ENCODE results near the gene DHPS.

The DHPS gene

GRCh38 chr19:12672744-12673143 lies 8.9 kb downstream of the DHPS start:
- Mint-ChIP-seq H3K4me1 (ENCODE audit: low read depth) (peaks cover 26% of the 10 kb centered on the region), H3K9me3 (no peaks in the 10 kb centered on the region), H3K27me3 (ENCODE audit: low read depth) (no peaks in the 10 kb centered on the region), H3K36me3 (ENCODE audit: low read depth) (peaks cover 28% of the 10 kb centered on the region), H3K27ac (no peak overlapping the region), H3K4me3 (no peak overlapping the region)

- Mint-ChIP-seq H3K36me3 (ENCODE audit: low read depth) (peaks cover 19% of the 10 kb centered on the region), H3K27ac (peak overlapping the region; percentile 100), H3K27me3 (ENCODE audit: low read depth) (no peaks in the 10 kb centered on the region), H3K4me1 (ENCODE audit: low read depth) (peaks cover 27% of the 10 kb centered on the region), H3K4me3 (peak overlapping the region; percentile 99), H3K9me3 (no peaks in the 10 kb centered on the region)
These were observed 11.3 kb downstream of the DHPS start for GRCh38 chr19:12670159-12670928.

- no peaks in the 10 kb centered on the region for H3K9me3 Mint-ChIP-seq
- peak overlapping the region; percentile 100 for H3K27ac Mint-ChIP-seq
- H3K36me3 Mint-ChIP-seq (ENCODE audit: low read depth) = peaks cover 22% of the 10 kb centered on the region
- peak overlapping the region; percentile 99 for H3K4me3 Mint-ChIP-seq
- H3K27me3 Mint-ChIP-seq (ENCODE audit: low read depth) = no peaks in the 10 kb centered on the region
- peaks cover 31% of the 10 kb centered on the region for H3K4me1 Mint-ChIP-seq (ENCODE audit: low read depth)
These were observed 12.2 kb downstream of the DHPS start for GRCh38 chr19:12669270-12670158.

GRCh38 chr19:12668932-12669269 lies 12.8 kb downstream of the DHPS start:
- peak overlapping the region; percentile 99 for H3K4me3 Mint-ChIP-seq
- no peaks in the 10 kb centered on the region for H3K27me3 Mint-ChIP-seq (ENCODE audit: low read depth)
- H3K9me3 Mint-ChIP-seq = no peaks in the 10 kb centered on the region
- peaks cover 18% of the 10 kb centered on the region for H3K36me3 Mint-ChIP-seq (ENCODE audit: low read depth)
- H3K4me1 Mint-ChIP-seq (ENCODE audit: low read depth) = peaks cover 31% of the 10 kb centered on the region
- peak overlapping the region; percentile 100 for H3K27ac Mint-ChIP-seq

- Mint-ChIP-seq H3K4me1 (ENCODE audit: low read depth) (peaks cover 31% of the 10 kb centered on the region), H3K36me3 (ENCODE audit: low read depth) (peaks cover 20% of the 10 kb centered on the region), H3K4me3 (peak overlapping the region; percentile 99), H3K9me3 (no peaks in the 10 kb centered on the region), H3K27ac (peak overlapping the region; percentile 100), H3K27me3 (ENCODE audit: low read depth) (no peaks in the 10 kb centered on the region)
These were observed 13.3 kb downstream of the DHPS start for GRCh38 chr19:12668346-12668745.

- H3K9me3 Mint-ChIP-seq = no peaks in the 10 kb centered on the region
- H3K27me3 Mint-ChIP-seq (ENCODE audit: low read depth) = no peaks in the 10 kb centered on the region
- peaks cover 25% of the 10 kb centered on the region for H3K36me3 Mint-ChIP-seq (ENCODE audit: low read depth)
- peaks cover 31% of the 10 kb centered on the region for H3K4me1 Mint-ChIP-seq (ENCODE audit: low read depth)
- peak overlapping the region; percentile 99 for H3K4me3 Mint-ChIP-seq
- peak overlapping the region; percentile 26 for H3K27ac Mint-ChIP-seq
These were observed 13.9 kb downstream of the DHPS start for GRCh38 chr19:12667731-12668302.

- Mint-ChIP-seq H3K9me3 (no peaks in the 10 kb centered on the region), H3K36me3 (ENCODE audit: low read depth) (peaks cover 18% of the 10 kb centered on the region), H3K4me3 (peak within 1 kb of the TSS; percentile 92), H3K27ac (peak within 1 kb of the TSS; percentile 88), H3K4me1 (ENCODE audit: low read depth) (peaks cover 27% of the 10 kb centered on the region), H3K27me3 (ENCODE audit: low read depth) (no peaks in the 10 kb centered on the region)
These were observed 15.2 kb downstream of the DHPS start, which contains the start of the genes MAN2B1 and WDR83 for GRCh38 chr19:12666265-12667048. TSS of gene MAN2B1 (minus strand) at chr19:12666742. CDS start at chr19:12666701, 41 bp downstream. TSS of gene WDR83 (plus strand) at chr19:12666807. CDS start at chr19:12669791, 2,984 bp downstream.

- Mint-ChIP-seq H3K4me3 (peak overlapping the region; percentile 92), H3K27me3 (ENCODE audit: low read depth) (no peaks in the 10 kb centered on the region), H3K27ac (peak overlapping the region; percentile 88), H3K4me1 (ENCODE audit: low read depth) (peaks cover 27% of the 10 kb centered on the region), H3K36me3 (ENCODE audit: low read depth) (peaks cover 23% of the 10 kb centered on the region), H3K9me3 (no peaks in the 10 kb centered on the region)
These were observed 15.9 kb downstream of the DHPS start for GRCh38 chr19:12665671-12666264.

GRCh38 chr19:12665281-12665573 lies 16.5 kb downstream of the DHPS start:
- H3K36me3 Mint-ChIP-seq (ENCODE audit: low read depth) = peaks cover 26% of the 10 kb centered on the region
- peak overlapping the region; percentile 92 for H3K4me3 Mint-ChIP-seq
- peaks cover 29% of the 10 kb centered on the region for H3K4me1 Mint-ChIP-seq (ENCODE audit: low read depth)
- H3K27ac Mint-ChIP-seq = peak overlapping the region; percentile 88
- H3K27me3 Mint-ChIP-seq (ENCODE audit: low read depth) = no peaks in the 10 kb centered on the region
- no peaks in the 10 kb centered on the region for H3K9me3 Mint-ChIP-seq

- peak overlapping the region; percentile 88 for H3K27ac Mint-ChIP-seq
- no peaks in the 10 kb centered on the region for H3K27me3 Mint-ChIP-seq (ENCODE audit: low read depth)
- H3K4me3 Mint-ChIP-seq = peak overlapping the region; percentile 92
- H3K36me3 Mint-ChIP-seq (ENCODE audit: low read depth) = peaks cover 29% of the 10 kb centered on the region
- H3K9me3 Mint-ChIP-seq = no peaks in the 10 kb centered on the region
- peaks cover 29% of the 10 kb centered on the region for H3K4me1 Mint-ChIP-seq (ENCODE audit: low read depth)
These were observed 17.0 kb downstream of the DHPS start for GRCh38 chr19:12664406-12665280.

- H3K27ac Mint-ChIP-seq = no peak overlapping the region
These were observed 20.7 kb downstream of the DHPS start for GRCh38 chr19:12660980-12661379.

GRCh38 chr19:12657966-12658365 lies 23.7 kb downstream of the DHPS start:
- Mint-ChIP-seq H3K9me3 (no peaks in the 10 kb centered on the region), H3K27ac (no peak overlapping the region), H3K27me3 (ENCODE audit: low read depth) (no peaks in the 10 kb centered on the region), H3K4me3 (no peak overlapping the region), H3K4me1 (ENCODE audit: low read depth) (peaks cover 4% of the 10 kb centered on the region), H3K36me3 (ENCODE audit: low read depth) (peaks cover 43% of the 10 kb centered on the region)

More at GRCh38 chr19:12660980-12661379, 20.7 kb downstream of the DHPS start:
- H3K4me3 Mint-ChIP-seq = no peak overlapping the region
- H3K9me3 Mint-ChIP-seq = no peaks in the 10 kb centered on the region
- peaks cover 36% of the 10 kb centered on the region for H3K36me3 Mint-ChIP-seq (ENCODE audit: low read depth)
- H3K27me3 Mint-ChIP-seq (ENCODE audit: low read depth) = no peaks in the 10 kb centered on the region
- peaks cover 11% of the 10 kb centered on the region for H3K4me1 Mint-ChIP-seq (ENCODE audit: low read depth)

All from T-helper 1 cell treated with Interleukin-12 subunit alpha and Interleukin-12 subunit beta and Interleukin-4 antibody, amounts not matched to agents 30 μg/mL and 1 μg/mL, for 36 hours (primary cell).